LNCaP clone FGC (cell line): ENCODE measurements around the gene ABHD17A.
A peak's percentile ranks its signal among the peaks of the same experiment; 100 is the strongest.

ENCODE experiments used
- DNase-seq: peaks from one replicate; pipeline ENCODE4 v3.0.0-alpha.2; 2011; ENCODE audit warnings: low read depth
- H3K4me3 ChIP-seq: 2 replicates; pipeline ENCODE4 v1.5.1; 2011; ENCODE audit warnings: mild to moderate bottlenecking, low read depth, low read length, control low read depth
- TF ChIP-seq, protein P1 (sequence below): IDR thresholded peaks from 2 replicates; pipeline ENCODE4 v1.5.1; 2012; ENCODE audit warnings: mild to moderate bottlenecking; ENCODE audit not compliant: control insufficient read depth, insufficient read depth; ENCODE audit errors: extremely low read depth

Gene ABHD17A

DNA sequence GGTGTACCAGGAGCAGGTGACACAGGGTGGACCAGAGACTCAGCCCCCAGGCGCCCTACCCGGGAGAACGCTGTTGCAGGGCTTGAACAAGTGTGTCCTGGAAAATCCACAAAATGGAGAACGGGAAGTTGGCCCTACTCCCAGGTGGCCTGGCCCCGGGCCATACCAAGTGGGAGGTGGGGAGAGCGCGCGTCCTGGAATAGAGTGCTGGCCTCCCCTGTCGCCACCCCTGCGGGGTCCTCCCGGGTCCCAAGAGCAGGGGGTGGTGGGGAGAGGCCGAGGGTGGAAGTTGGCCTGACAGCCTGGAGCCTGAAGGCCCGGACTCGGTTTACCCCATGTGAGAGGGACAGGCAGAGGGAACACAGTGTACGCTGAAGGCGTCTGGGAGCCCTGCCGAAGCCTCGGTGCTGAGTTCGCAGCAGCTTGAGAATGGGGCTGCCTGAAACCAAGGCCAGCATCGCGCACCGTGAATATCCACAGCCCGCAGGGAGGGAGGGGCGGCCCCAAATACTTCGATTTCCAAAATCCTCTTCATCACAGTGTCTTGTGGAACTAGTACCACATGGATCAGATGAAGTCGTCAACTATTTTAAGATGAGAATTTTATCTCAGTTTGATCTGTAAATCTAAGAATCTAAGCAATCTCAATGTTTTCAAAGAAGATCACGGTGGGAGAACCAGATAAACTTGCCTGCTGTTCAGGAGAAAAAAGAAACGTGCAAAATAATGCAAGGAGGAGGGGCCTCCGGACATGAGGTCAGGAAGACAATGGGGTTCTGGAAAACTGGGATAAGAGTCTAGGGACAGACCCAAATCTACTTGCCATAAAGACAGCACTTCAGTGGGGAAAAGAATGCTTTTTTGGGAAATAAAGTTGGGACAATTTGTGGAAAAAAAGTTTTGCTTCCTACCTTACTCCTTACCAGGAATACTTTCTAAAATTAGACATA, 11.5 kb downstream of the ABHD17A start:
- DNase-seq, result no peak
- TF ChIP-seq, protein P1, sequence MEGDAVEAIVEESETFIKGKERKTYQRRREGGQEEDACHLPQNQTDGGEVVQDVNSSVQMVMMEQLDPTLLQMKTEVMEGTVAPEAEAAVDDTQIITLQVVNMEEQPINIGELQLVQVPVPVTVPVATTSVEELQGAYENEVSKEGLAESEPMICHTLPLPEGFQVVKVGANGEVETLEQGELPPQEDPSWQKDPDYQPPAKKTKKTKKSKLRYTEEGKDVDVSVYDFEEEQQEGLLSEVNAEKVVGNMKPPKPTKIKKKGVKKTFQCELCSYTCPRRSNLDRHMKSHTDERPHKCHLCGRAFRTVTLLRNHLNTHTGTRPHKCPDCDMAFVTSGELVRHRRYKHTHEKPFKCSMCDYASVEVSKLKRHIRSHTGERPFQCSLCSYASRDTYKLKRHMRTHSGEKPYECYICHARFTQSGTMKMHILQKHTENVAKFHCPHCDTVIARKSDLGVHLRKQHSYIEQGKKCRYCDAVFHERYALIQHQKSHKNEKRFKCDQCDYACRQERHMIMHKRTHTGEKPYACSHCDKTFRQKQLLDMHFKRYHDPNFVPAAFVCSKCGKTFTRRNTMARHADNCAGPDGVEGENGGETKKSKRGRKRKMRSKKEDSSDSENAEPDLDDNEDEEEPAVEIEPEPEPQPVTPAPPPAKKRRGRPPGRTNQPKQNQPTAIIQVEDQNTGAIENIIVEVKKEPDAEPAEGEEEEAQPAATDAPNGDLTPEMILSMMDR, result no peak
- H3K4me3 ChIP-seq, result peak overlapping the region; percentile 99

DNA sequence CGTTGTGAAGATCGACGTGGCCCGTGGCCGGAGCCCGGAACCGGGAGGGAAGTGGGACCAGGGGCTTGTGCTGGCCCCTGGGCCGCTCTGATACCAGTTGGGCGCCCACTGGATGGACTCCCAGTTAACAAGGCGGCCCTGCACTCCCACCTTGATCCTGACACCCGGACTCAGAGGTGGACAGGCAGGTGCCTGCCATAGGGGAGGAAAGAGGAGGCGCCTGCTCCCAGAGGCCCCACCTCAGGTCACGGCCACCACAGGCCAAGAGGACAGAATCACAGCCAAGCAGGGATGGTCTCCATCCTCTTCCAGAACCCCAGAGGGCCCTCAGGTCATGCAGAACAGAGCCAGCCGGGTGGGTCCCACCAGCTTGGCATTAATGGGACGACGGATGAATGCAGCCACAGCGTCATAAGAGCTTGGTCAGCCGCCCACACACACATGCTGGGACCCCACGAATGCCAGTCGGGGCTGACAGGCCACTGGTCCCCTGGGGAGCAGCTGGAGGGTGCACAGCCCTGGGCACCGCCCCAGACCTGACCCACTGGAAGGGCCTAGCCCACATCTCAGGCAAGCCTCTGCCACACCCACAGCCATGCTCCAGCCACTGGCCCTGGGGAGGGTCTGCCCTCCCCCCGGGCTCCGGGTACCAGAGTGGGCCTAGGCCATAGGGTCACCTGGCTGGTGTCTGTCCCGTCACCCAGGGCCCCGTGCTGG, 12.3 kb downstream of the ABHD17A start:
- no peak for DNase-seq
- peak overlapping the region; percentile 99 for H3K4me3 ChIP-seq
- TF ChIP-seq, protein P1, result no peak

DNA sequence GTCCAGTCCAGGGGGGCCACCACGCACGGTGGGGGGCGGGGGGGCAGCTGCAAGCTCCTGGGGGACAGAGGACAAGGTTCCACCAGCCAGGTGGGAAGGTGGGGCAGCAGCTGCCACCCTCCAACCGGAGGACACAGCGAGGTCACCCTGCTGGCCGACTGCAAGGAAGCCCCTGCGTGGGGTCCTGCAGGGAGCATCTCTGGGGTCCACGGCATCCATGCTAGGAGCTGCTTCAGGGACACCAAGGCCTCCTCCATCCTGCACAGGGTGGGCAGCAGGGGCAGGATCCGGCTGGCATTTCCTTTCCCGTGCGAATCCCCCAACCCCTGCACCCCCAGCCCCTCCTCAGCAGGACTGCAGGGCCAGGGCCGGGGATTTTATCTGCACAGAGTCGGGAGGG, 13.7 kb downstream of the ABHD17A start:
- TF ChIP-seq, protein P1, result no peak
- no peak overlapping the region for H3K4me3 ChIP-seq
- no peak for DNase-seq

DNA sequence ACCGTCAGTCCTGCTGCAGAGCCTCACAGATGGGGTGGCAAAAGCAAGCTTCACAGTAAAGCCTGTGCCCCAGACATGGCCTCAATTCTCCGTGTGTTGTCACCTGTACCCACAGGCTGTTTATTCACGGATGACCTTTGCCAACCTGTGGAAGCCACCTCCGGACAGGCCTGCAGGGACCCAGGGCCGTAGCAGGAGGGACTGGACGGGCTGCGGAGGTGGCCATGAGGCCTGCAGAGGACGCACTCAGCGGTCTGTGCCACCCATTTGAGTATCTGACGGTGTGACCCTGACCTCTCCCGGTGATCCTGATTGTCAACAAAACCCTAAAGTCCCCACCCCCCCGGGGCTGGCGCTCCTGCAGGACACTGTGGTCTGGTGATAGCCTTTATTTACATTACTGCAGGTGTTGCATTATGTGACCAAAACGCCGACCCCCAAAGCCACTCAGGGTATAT, 14.1 kb downstream of the ABHD17A start:
- H3K4me3 ChIP-seq, result no peak overlapping the region
- TF ChIP-seq, protein P1, result 0 out of 2 replicates have a peak, but pooled peaks have one; percentile 22
- peak; percentile 34 for DNase-seq

DNA sequence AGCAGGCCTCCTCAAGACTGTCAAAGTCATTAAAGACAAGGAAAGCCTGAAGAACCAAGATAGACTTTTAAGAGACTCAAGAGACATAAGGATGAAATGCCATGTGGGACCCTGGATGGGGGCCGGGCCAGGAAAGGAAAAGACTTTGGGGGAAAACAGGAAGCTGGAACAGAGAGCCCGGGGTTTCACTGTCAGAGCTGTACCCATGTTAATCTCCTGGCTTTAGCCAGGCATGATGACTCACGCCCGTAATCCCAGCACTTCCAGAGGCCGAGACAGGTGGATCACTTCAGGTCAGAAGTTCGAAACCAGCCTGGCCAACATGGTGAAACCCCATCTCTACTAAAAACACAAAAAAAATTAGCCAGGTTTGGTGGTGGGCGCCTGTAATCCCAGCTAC, 16.3 kb downstream of the ABHD17A start:
- TF ChIP-seq, protein P1, result no peak
- DNase-seq, result no peak
- H3K4me3 ChIP-seq, result no peak overlapping the region

DNA sequence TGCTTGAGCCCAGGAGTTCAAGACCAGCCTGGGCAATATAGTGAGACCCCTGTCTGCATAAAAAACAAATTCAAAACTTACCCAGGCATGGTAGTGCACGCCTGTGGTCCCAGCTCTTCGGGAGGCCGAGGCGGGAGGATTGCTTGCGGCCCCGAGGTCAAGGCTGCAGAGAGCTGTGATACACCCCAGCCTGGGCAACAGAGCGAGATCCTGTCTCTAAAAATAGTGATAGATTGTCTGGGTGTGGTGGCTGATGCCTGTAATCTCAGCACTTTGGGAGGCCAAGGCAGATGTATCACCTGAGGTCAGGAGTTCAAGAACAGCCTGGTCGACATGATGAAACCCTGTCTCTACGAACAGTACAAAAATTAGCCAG, 18.0 kb downstream of the ABHD17A start:
- DNase-seq, result no peak
- TF ChIP-seq, protein P1, result no peak
- H3K4me3 ChIP-seq, result no peak overlapping the region
